Nasal cavity respiratory epithelium epithelial cell of viscerocranial mucosa (primary cell): Measurements from ENCODE around the gene CYP46A1. TPM values are rescaled to one million over a fixed set of nuclear protein-coding genes. Genes with fewer than 3 reads are reported as not detected.

Experiments
- total RNA-seq: library from RNA; depleted of rRNA; stranded (reverse); fragments of >200 nt; gene quantifications from 2 replicates; pipeline ENCODE4 v1.2.3, GENCODE V29; 2014

CYP46A1 gene
- 0.07 TPM in 1 of 2 replicates, not detected in the other for total RNA-seq

GRCh38 chr14:99683619-99684409, at the start of gene CYP46A1:
CYP46A1 (plus strand) TSS chr14:99684298; CDS start chr14:99684418, 120 bp downstream.

GRCh38 chr14:99644723-99645544, 39.2 kb upstream of the CYP46A1 start, which contains the start of gene HHIPL1:
HHIPL1 (plus strand) TSS chr14:99645129; CDS start chr14:99645208, 79 bp downstream.

Other genes starting within 250 kb of the CYP46A1 start
- gene SETD3, start 203.4 kb upstream of the CYP46A1 start, total RNA-seq = 71.2 and 74.2 TPM in 2 replicates
- 43.1 and 73.3 TPM in 2 replicates for gene CCNK, start 202.9 kb upstream of the CYP46A1 start, total RNA-seq
- gene CCDC85C, start 80.1 kb upstream of the CYP46A1 start, total RNA-seq = 30.8 and 49.6 TPM in 2 replicates
- 1.0 and 1.7 TPM in 2 replicates for gene HHIPL1, start 39.2 kb upstream of the CYP46A1 start, total RNA-seq
- gene EML1, start 109.1 kb downstream of the CYP46A1 start, total RNA-seq = 2.4 and 5.5 TPM in 2 replicates